Endothelial cell (in vitro differentiated cells): Measurements from ENCODE around the gene MBOAT2. TPM values are rescaled to one million over a fixed set of nuclear protein-coding genes. Genes with fewer than 3 reads are reported as not detected.

Experiments
- DNase-seq: peaks from one replicate; pipeline ENCODE4 v3.0.0; 2021; ENCODE audit warnings: low spot score
- H3K27ac Mint-ChIP-seq: one replicate; pipeline ENCODE4 v1.8.0; 2021; ENCODE audit warnings: mixed read lengths, inconsistent platforms; ENCODE audit not compliant: unreplicated experiment
- H3K27me3 Mint-ChIP-seq: one replicate; pipeline ENCODE4 v1.8.0; 2021; ENCODE audit warnings: mild to moderate bottlenecking, moderate library complexity, mixed read lengths, inconsistent platforms; ENCODE audit not compliant: unreplicated experiment
- H3K36me3 Mint-ChIP-seq: one replicate; pipeline ENCODE4 v1.8.0; 2021; ENCODE audit warnings: mild to moderate bottlenecking, low read depth, mixed read lengths, inconsistent platforms; ENCODE audit not compliant: unreplicated experiment
- H3K4me1 Mint-ChIP-seq: one replicate; pipeline ENCODE4 v1.8.0; 2021; ENCODE audit warnings: mild to moderate bottlenecking, mixed read lengths, inconsistent platforms; ENCODE audit not compliant: unreplicated experiment
- H3K4me3 Mint-ChIP-seq: one replicate; pipeline ENCODE4 v1.8.0; 2021; ENCODE audit warnings: mild to moderate bottlenecking, mixed read lengths, inconsistent platforms; ENCODE audit not compliant: unreplicated experiment
- H3K9me3 Mint-ChIP-seq: one replicate; pipeline ENCODE4 v1.8.0; 2021; ENCODE audit warnings: mixed read lengths, inconsistent platforms; ENCODE audit not compliant: unreplicated experiment
- total RNA-seq: library from RNA; stranded (reverse); fragmentation: NEBNext Ultra II Directional; extraction: Animal tissue kit (Norgen Biotek cat#: 25700); gene quantifications from one replicate; pipeline ENCODE4 v1.2.1, GENCODE V29; 2021; ENCODE audit not compliant: unreplicated experiment
- TF ChIP-seq, protein P1 (sequence below): fragments of 200-600 bp; sonication (generic); IDR thresholded peaks from one replicate; pipeline ENCODE4 v1.5.0; 2021; ENCODE audit warnings: antibody characterized with exemption; ENCODE audit not compliant: unreplicated experiment

The MBOAT2 gene
- total RNA-seq, 1 donor from 2014 or later, result 71.6 TPM

DNA sequence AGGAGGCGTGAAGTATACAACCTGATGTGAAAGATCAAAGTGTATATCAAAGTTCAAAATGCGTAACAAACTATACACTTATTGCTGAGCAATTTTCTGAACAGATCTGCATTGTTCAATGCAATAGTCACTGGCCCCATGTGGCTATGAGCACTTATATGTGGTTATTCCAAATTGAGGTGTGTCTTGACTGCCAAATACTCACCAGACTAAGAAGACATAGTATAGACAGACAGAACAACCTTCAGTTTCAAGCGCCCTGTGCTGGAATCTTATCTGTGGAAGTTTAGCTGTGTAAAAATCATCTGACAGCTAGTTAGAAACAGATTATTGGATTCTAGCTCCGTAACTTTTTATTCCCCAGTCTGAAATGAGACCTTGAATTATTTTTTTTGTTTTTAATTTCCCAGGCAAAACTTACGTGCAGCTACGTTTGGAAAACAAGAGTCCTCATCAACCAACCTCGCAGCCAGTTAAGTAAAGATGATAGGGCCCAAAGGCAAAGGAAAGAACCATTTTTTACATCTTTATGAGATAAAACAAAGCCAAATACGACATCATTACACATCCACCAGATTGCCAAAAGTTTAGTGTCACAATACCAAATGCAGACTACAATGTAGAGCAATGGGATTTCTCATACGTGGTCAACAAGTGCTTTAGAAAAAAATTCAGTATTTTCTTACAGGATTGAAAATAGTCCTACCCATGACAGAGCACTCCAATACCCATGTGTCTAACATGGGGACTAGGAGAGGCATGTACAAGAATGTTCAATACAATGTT is 37.2 kb downstream of the MBOAT2 start:
- no peaks in the 10 kb centered on the region for H3K9me3 Mint-ChIP-seq
- no peaks in the 10 kb centered on the region for H3K27me3 Mint-ChIP-seq
- TF ChIP-seq, protein P1, sequence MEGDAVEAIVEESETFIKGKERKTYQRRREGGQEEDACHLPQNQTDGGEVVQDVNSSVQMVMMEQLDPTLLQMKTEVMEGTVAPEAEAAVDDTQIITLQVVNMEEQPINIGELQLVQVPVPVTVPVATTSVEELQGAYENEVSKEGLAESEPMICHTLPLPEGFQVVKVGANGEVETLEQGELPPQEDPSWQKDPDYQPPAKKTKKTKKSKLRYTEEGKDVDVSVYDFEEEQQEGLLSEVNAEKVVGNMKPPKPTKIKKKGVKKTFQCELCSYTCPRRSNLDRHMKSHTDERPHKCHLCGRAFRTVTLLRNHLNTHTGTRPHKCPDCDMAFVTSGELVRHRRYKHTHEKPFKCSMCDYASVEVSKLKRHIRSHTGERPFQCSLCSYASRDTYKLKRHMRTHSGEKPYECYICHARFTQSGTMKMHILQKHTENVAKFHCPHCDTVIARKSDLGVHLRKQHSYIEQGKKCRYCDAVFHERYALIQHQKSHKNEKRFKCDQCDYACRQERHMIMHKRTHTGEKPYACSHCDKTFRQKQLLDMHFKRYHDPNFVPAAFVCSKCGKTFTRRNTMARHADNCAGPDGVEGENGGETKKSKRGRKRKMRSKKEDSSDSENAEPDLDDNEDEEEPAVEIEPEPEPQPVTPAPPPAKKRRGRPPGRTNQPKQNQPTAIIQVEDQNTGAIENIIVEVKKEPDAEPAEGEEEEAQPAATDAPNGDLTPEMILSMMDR, result no peak
- H3K36me3 Mint-ChIP-seq, result no peaks in the 10 kb centered on the region
- peaks cover 3% of the 10 kb centered on the region for H3K4me1 Mint-ChIP-seq
- no peak for DNase-seq
- H3K4me3 Mint-ChIP-seq, result no peak overlapping the region
- no peak overlapping the region for H3K27ac Mint-ChIP-seq

DNA sequence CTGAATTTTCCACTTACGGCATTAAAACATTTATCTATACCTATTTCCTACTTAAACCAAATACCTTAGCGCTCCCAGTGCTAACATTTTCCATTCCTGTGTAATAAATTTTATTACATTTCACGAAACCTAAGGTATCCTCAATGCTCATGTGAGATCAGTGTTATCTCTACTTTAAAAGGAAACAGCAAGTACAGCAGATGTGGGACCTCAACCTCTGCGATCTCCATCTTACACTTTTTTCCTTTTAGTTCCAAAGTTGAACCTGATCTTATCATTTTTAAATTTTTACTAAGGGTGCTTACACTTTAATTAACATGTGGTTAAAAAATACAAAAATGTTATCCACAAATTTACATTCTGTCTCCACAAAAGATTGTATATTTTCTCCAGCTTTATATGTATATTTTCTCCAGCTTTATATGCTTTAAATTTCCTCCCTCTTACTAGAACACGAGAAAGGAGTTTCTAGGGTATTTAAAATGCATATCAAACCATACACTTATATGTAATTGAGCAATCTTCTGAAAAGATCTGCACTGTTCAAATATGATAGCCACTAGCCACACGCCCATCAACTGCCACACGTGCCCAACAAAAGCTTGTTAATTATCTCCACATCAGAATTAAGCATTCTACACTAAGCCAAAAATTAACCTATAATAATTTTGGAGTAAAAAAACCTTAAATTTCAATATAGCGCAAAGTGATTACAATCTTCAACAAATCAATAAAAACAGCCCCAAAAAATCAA is 38.1 kb downstream of the MBOAT2 start:
- H3K27ac Mint-ChIP-seq, result no peak overlapping the region
- no peak for DNase-seq
- H3K4me1 Mint-ChIP-seq, result peaks cover 3% of the 10 kb centered on the region
- no peak overlapping the region for H3K4me3 Mint-ChIP-seq
- H3K9me3 Mint-ChIP-seq, result no peaks in the 10 kb centered on the region
- TF ChIP-seq, protein P1, result no peak
- H3K27me3 Mint-ChIP-seq, result no peaks in the 10 kb centered on the region
- no peaks in the 10 kb centered on the region for H3K36me3 Mint-ChIP-seq

DNA sequence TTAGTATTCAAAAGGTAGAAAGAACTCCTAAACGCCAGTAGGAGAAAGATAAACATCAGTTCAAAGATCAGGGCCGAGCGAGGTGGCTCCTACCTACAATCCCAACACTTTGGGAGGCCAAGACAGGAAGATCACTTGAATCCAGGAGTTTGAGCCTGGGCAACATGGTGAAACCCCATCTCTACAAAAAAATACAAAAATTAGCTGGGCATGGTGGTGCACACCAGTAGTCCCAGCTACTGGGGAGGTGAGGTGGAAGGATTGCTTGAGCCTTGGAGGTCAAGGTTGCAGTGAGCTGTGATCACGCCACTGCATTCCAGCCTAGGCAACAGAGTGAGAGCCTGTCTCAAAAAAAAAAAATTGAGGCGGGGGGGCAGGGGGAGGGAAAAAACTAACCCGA is 40.6 kb downstream of the MBOAT2 start:
- no peaks in the 10 kb centered on the region for H3K36me3 Mint-ChIP-seq
- peaks cover 14% of the 10 kb centered on the region for H3K4me1 Mint-ChIP-seq
- TF ChIP-seq, protein P1, result no peak
- H3K4me3 Mint-ChIP-seq, result peak overlapping the region; percentile 43
- no peak overlapping the region for H3K27ac Mint-ChIP-seq
- H3K9me3 Mint-ChIP-seq, result no peaks in the 10 kb centered on the region
- peaks cover 2% of the 10 kb centered on the region for H3K27me3 Mint-ChIP-seq
- no peak for DNase-seq

DNA sequence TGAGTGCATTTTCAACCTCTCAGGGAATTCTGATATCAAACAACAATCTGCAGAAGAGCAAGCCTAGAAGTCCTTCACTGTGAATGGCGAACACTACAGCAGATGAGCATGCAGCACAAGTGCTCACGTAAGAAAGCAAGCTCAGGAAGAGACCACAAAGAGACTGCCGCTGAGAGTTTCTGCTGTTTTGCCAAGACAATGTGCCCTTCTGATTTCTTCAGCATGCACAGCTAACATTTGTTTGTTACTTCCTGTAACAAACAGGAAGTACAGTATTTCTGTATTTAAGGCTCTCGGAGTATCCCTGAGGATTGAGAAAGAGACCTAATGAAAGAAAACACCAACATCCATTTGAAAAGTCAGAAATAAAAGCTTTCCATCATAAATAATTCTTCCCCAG is 45.9 kb downstream of the MBOAT2 start:
- H3K4me1 Mint-ChIP-seq, result peaks cover 26% of the 10 kb centered on the region
- H3K4me3 Mint-ChIP-seq, result no peak overlapping the region
- H3K27ac Mint-ChIP-seq, result peak overlapping the region; percentile 91
- H3K9me3 Mint-ChIP-seq, result no peaks in the 10 kb centered on the region
- H3K36me3 Mint-ChIP-seq, result peaks cover 25% of the 10 kb centered on the region
- H3K27me3 Mint-ChIP-seq, result peaks cover 4% of the 10 kb centered on the region
- DNase-seq, result peak; percentile 12
- TF ChIP-seq, protein P1, result no peak

DNA sequence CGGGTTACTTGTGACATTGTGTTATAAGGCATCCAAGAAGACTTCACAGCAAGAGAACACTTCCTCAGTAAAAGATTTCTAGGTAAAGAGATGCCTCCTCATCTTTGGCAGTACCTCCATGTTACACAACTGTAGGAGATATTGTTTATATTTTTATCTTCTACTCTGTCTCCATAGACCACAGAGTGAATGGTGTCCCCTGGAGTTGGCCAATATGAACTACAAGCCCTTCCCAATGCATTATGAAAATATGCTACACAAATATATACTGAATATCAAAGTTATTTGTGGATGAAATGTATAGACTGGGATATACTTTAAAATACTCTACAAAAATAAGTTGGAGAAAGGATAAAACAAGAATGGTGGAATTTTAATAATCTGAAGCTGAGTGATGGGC is 46.7 kb downstream of the MBOAT2 start:
- no peak for DNase-seq
- peaks cover 24% of the 10 kb centered on the region for H3K4me1 Mint-ChIP-seq
- H3K27ac Mint-ChIP-seq, result peak overlapping the region; percentile 63

More for the DNA sequence above, 46.7 kb downstream of the MBOAT2 start:
- Mint-ChIP-seq H3K9me3 (no peaks in the 10 kb centered on the region), H3K36me3 (peaks cover 33% of the 10 kb centered on the region), H3K4me3 (no peak overlapping the region), H3K27me3 (peaks cover 4% of the 10 kb centered on the region)
- TF ChIP-seq, protein P1, result no peak
